GM19043 (cell line): Measurements from ENCODE around the gene FAM76A.
A peak's percentile ranks its signal among the peaks of the same experiment; 100 is the strongest.

Experiments
- ATAC-seq: cut with Tn5 transposase; IDR thresholded peaks from one replicate; pipeline ENCODE4 v1.9.1; 2021; ENCODE audit warnings: low read depth; ENCODE audit not compliant: unreplicated experiment

FAM76A gene

GRCh38 chr1:27719286-27720251 lies 6.2 kb upstream of the FAM76A start:
- no peak for ATAC-seq

- ATAC-seq, result no peak
Observed at GRCh38 chr1:27724961-27725373, 794 bp upstream of the FAM76A start.

GRCh38 chr1:27726173-27727044 lies 648 bp downstream of the FAM76A start:
- no peak for ATAC-seq

- no peak for ATAC-seq
Observed at GRCh38 chr1:27727126-27727525, 1.4 kb downstream of the FAM76A start.

- ATAC-seq, result no peak
Observed at GRCh38 chr1:27736252-27736651, 10.5 kb downstream of the FAM76A start.

- no peak for ATAC-seq
Observed at GRCh38 chr1:27741121-27741520, 15.4 kb downstream of the FAM76A start.

- no peak for ATAC-seq
Observed at GRCh38 chr1:27744556-27744955, 18.8 kb downstream of the FAM76A start.

GRCh38 chr1:27745466-27745865 lies 19.7 kb downstream of the FAM76A start:
- no peak for ATAC-seq

GRCh38 chr1:27752360-27752759 lies 26.6 kb downstream of the FAM76A start:
- ATAC-seq, result no peak

GRCh38 chr1:27755286-27755685 lies 29.5 kb downstream of the FAM76A start:
- no peak for ATAC-seq

GRCh38 chr1:27755865-27756264 lies 30.1 kb downstream of the FAM76A start:
- no peak for ATAC-seq

GRCh38 chr1:27759236-27759635 lies 33.5 kb downstream of the FAM76A start:
- no peak for ATAC-seq

GRCh38 chr1:27760426-27760825 lies 34.7 kb downstream of the FAM76A start:
- ATAC-seq, result no peak

- ATAC-seq, result no peak
Observed at GRCh38 chr1:27762033-27762432, 36.3 kb downstream of the FAM76A start.

- ATAC-seq, result no peak
Observed at GRCh38 chr1:27763358-27763757, 37.6 kb downstream of the FAM76A start.

GRCh38 chr1:27770293-27770830 lies 44.6 kb downstream of the FAM76A start:
- ATAC-seq, result no peak

GRCh38 chr1:27772036-27772931 lies 46.5 kb downstream of the FAM76A start:
- no peak for ATAC-seq

GRCh38 chr1:27772932-27773825 lies 47.4 kb downstream of the FAM76A start, which contains the start of gene STX12:
Gene STX12, plus strand, starts transcription at chr1:27773219. Its CDS starts 89 bp downstream, at chr1:27773308.
- peak; percentile 67 for ATAC-seq
